Measurements from ENCODE around the gene MAEA. TPM values are rescaled to one million over a fixed set of nuclear protein-coding genes. Genes with fewer than 3 reads are reported as not detected.

MAEA gene
- total and polyA plus RNA-seq, 4 donors, result 36.3 to 71.8 (median 53.6) TPM

DNA sequence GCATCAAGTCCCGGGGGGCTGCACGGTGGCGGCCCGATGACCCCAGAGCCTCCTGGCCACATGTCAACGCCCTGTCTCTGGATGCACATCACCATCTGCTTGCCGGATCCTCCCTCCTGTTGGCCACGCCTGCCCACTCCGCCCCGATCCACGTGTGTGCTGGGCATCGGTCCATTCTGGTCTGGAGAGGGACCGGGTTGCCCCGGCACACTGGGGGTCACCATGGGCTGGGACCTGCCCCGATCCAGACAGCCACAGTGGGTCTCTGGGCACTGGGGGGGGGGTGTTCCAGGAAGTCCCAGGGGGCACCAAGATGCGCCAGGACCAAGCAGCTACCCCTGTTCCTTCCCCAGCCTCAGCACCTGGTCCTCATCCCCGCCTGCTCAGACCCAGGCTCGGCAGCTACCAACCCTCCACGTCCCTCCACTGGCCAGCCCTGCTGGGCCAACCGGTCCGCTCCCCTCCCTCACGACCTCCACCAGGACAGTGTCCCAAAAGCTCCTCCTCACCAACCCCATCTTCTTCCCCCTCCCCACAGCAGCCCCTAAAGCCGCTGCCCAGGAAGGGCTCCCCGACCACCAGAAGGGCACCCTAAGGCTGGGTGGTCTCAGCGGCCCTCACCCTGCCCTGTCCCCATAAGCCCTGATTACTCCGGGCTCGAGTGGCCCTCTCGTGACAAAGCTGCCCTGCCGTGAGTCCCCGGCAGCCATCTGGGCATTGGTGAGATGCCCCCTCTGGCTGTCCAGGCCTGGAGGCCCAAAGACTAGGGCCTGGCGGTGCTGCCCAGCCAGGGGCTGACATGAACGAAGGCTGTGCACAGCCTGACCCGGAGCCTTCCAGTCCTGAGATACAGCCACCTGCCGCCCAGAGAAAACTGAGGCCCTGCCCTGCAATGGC lies 45.4 kb upstream of the MAEA start:
- Histone ChIP-seq H3K4me1 (ENCODE audit: control insufficient read depth, insufficient read depth, low read length) (peaks cover 63% of the 10 kb centered on the region), H3K27ac (ENCODE audit: low read depth, low read length) (no peak overlapping the region), H3K36me3 (ENCODE audit: control insufficient read depth, insufficient read depth, low read length) (peaks cover 81% of the 10 kb centered on the region), H3K4me3 (ENCODE audit: low read depth, low read length) (no peak overlapping the region), H3K9me3 (ENCODE audit: control insufficient read depth, insufficient read depth, low read length) (no peaks in the 10 kb centered on the region), H3K27me3 (ENCODE audit: control insufficient read depth, insufficient read depth, low read length) (no peaks in the 10 kb centered on the region)
- WGBS (ENCODE audit: insufficient coverage), result 77% methylated on average over 26 of the region's 33 CpGs
- no peak for DNase-seq (ENCODE audit: low read depth in 4 of 6, low spot score in 6 of 6)

- 87% methylated on average over 19 of the region's 19 CpGs for WGBS (ENCODE audit: insufficient coverage)
- Histone ChIP-seq H3K27ac (ENCODE audit: low read depth, low read length) (no peak overlapping the region), H3K36me3 (ENCODE audit: control insufficient read depth, insufficient read depth, low read length) (peaks cover 74% of the 10 kb centered on the region), H3K9me3 (ENCODE audit: control insufficient read depth, insufficient read depth, low read length) (no peaks in the 10 kb centered on the region), H3K4me1 (ENCODE audit: control insufficient read depth, insufficient read depth, low read length) (peaks cover 69% of the 10 kb centered on the region), H3K4me3 (ENCODE audit: low read depth, low read length) (no peak overlapping the region), H3K27me3 (ENCODE audit: control insufficient read depth, insufficient read depth, low read length) (no peaks in the 10 kb centered on the region)
- no peak for DNase-seq (ENCODE audit: low read depth in 4 of 6, low spot score in 6 of 6)
Observed at GRCh38 chr4:1244978-1245471, 44.7 kb upstream of the MAEA start.

DNA sequence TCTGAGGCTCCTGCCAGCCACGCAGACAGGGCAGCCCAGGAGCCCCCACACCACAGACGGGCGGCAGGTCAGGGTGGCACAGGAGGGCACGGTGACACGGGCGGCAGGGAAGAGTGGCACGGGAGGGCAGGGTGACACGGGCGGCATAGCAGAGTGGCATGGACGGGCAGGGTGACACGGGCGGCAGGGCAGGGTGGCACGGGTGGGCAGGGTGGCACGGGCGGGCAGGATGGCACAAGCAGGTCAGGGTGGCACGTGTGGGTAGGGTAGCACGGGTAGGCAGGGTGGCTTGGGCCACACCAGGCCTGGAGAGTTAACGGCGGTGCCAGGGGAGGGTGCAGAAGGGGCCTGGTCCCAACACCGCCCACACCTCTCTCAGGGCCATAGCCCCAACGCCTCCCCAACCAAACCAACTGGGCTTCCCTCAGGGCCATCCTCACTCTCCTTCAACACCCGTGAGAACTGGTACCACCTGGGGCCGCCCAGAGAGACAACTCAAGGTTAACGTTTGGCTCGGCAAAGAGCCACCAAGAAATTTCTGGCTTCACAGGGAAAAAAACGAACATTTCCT lies 44.1 kb upstream of the MAEA start:
- Histone ChIP-seq H3K4me3 (ENCODE audit: low read depth, low read length) (no peak overlapping the region), H3K4me1 (ENCODE audit: control insufficient read depth, insufficient read depth, low read length) (peaks cover 74% of the 10 kb centered on the region), H3K36me3 (ENCODE audit: control insufficient read depth, insufficient read depth, low read length) (peaks cover 71% of the 10 kb centered on the region), H3K27ac (ENCODE audit: low read depth, low read length) (no peak overlapping the region), H3K9me3 (ENCODE audit: control insufficient read depth, insufficient read depth, low read length) (no peaks in the 10 kb centered on the region), H3K27me3 (ENCODE audit: control insufficient read depth, insufficient read depth, low read length) (no peaks in the 10 kb centered on the region)
- WGBS (ENCODE audit: insufficient coverage), result 86% methylated on average over 26 of the region's 26 CpGs
- DNase-seq (ENCODE audit: low read depth in 4 of 6, low spot score in 6 of 6), result no peak

DNA sequence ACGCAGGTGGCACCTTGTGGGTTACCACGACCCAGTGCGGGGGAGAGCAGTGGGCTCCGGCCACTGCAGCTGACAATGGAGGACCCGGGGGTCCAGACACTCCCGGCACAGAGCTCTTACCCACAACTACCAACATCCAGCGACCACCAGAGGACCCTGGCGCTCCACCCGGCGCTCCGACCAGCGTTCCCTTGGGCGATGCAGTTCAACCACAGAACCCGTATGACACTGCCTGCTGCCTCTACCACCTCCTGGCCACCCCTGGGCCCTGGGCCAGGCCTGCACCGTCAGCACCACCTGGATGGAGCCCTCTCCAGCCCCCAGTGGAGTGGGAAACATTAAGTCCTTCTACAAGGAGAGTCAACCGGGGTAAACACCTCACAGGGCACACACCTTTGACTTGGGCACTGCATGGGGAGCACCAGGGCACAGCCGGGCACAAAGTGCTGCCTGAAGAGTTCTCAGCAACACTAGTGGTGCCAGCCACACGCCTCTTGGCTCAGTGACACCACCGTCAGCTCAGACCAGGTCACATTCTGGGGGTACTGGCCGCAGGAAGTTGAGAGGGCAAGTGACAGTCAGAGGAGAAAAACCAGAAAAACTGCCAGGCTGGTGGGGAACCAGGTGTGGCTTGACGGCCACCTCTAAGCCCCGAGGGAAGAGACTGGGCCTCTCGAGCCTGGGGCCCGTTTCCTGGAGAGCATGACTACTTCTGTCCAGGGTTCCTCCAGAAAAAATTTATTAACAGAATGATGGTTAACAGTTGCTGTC lies 43.4 kb upstream of the MAEA start:
- Histone ChIP-seq H3K4me1 (ENCODE audit: control insufficient read depth, insufficient read depth, low read length) (peaks cover 82% of the 10 kb centered on the region), H3K36me3 (ENCODE audit: control insufficient read depth, insufficient read depth, low read length) (peaks cover 71% of the 10 kb centered on the region), H3K4me3 (ENCODE audit: low read depth, low read length) (no peak overlapping the region), H3K27ac (ENCODE audit: low read depth, low read length) (no peak overlapping the region), H3K27me3 (ENCODE audit: control insufficient read depth, insufficient read depth, low read length) (no peaks in the 10 kb centered on the region), H3K9me3 (ENCODE audit: control insufficient read depth, insufficient read depth, low read length) (peaks cover under 1% of the 10 kb centered on the region)
- WGBS (ENCODE audit: insufficient coverage), result 76% methylated on average over 23 of the region's 24 CpGs
- DNase-seq (ENCODE audit: low read depth in 4 of 6, low spot score in 6 of 6), result no peak

DNA sequence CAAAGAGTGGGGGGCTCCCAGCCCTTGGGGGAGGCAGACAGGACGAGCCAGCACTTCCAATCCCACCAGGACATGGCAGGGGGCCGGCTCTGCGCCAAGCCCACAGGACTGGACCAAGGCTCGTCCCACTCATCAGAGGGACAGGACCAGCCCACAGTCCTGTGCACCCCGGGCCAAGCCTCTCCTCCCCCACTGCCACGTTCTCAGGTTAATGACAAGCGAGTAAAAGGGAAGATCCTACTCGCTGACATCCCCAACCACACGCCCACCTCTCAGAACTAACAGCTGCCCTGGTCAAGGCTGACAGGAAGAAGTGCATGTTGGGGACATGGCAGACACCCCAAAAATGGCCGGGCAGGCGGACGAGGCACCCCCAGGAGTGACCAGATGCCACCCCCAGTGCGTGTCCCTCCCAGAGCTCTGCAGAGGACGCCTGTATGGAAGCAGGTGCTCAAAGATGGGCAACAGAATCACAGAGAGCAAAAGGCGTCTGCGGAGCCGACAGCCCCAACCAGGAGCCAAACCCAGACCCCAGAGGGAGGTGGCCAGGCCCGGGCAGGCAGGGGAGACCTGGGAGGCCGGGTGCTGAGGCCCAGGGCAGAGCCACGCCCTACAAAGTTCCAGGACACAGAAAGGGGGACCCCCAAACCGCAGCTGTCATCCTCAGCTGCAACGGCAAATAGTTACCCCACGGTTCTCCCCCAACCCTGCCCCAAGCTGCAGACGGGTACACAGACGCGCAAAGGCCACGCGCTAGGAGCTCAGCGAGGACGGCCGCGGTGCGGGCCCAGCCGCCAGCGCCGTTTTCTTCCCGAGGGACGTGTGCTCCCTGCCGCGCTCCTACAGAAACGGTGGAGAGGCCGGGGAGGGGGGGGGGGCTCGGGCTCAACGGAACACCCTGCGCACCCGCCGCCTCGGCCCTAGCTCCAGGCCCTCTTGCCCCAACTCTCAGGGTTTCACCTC lies 42.5 kb upstream of the MAEA start:
- Histone ChIP-seq H3K36me3 (ENCODE audit: control insufficient read depth, insufficient read depth, low read length) (peaks cover 71% of the 10 kb centered on the region), H3K4me3 (ENCODE audit: low read depth, low read length) (peak overlapping the region; percentile 53), H3K27me3 (ENCODE audit: control insufficient read depth, insufficient read depth, low read length) (no peaks in the 10 kb centered on the region), H3K4me1 (ENCODE audit: control insufficient read depth, insufficient read depth, low read length) (peaks cover 76% of the 10 kb centered on the region), H3K9me3 (ENCODE audit: control insufficient read depth, insufficient read depth, low read length) (peaks cover 1% of the 10 kb centered on the region), H3K27ac (ENCODE audit: low read depth, low read length) (peak overlapping the region; percentile 70)
- 27% methylated on average over 29 of the region's 48 CpGs for WGBS (ENCODE audit: insufficient coverage)
- DNase-seq (ENCODE audit: low read depth in 4 of 6, low spot score in 6 of 6), result no peak

GRCh38 chr4:1247864-1248244 lies 41.8 kb upstream of the MAEA start:
- Histone ChIP-seq H3K36me3 (ENCODE audit: control insufficient read depth, insufficient read depth, low read length) (peaks cover 64% of the 10 kb centered on the region), H3K27ac (ENCODE audit: low read depth, low read length) (peak overlapping the region; percentile 76), H3K27me3 (ENCODE audit: control insufficient read depth, insufficient read depth, low read length) (no peaks in the 10 kb centered on the region), H3K9me3 (ENCODE audit: control insufficient read depth, insufficient read depth, low read length) (peaks cover 1% of the 10 kb centered on the region), H3K4me3 (ENCODE audit: low read depth, low read length) (peak overlapping the region; percentile 53), H3K4me1 (ENCODE audit: control insufficient read depth, insufficient read depth, low read length) (peaks cover 70% of the 10 kb centered on the region)
- DNase-seq (ENCODE audit: low read depth in 4 of 6, low spot score in 6 of 6), result no peak
- 0% methylated on average over 40 of the region's 40 CpGs for WGBS (ENCODE audit: insufficient coverage)

DNA sequence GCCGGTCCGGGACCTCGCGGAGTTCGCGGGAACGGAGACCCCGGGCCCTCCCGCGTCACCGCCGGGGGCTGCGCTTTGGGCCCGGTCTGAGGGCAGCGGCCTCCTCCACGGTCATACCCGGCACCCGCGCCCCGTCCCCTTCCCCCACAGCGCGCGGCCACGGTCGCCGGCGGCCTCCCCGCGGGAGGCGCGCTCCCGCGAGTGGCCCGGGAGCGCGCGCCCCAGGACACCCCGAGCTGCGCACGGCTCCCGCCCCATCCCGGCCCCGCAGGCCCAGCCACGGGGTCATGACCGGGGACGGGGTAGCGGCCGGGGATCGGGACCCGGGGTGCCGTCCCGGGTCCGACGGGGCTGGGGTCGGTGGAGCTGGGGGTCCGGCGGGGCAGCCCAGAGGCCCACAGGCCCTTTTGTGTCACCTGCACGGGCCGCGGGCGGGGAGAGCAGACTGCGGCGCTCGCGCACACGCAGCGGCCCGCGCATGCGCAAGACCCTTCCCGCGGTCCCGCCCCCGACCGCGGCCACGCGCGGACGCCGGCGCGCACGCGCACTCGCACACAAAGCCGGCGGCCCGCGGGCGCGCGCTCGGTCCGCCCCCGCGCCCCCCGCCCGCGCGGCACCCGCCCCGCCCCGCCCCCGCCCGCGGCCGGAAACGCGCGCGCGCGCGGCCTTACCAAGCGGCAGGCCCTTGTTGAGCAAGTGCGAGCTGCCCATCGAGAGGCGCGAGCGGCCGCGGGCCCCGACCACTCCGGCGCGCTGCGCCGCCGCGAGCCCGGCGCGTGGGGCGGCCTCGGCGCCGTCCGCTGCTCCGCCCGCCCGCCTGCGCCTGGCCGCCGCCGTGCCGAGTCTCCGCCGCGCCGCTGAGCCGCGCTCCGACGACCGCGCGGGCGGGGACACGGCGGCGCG lies 41.2 kb upstream of the MAEA start, which contains the start of gene CTBP1:
CTBP1 (minus strand) TSS at position 886 of the 903 bp plus-strand sequence. CDS start 7,799 bp downstream, outside the sequence.
- Histone ChIP-seq H3K27me3 (ENCODE audit: control insufficient read depth, insufficient read depth, low read length) (no peaks in the 10 kb centered on the region), H3K9me3 (ENCODE audit: control insufficient read depth, insufficient read depth, low read length) (peaks cover 2% of the 10 kb centered on the region), H3K27ac (ENCODE audit: low read depth, low read length) (peak within 1 kb of the TSS; percentile 82), H3K36me3 (ENCODE audit: control insufficient read depth, insufficient read depth, low read length) (peaks cover 58% of the 10 kb centered on the region), H3K4me3 (ENCODE audit: low read depth, low read length) (peak within 1 kb of the TSS; percentile 53), H3K4me1 (ENCODE audit: control insufficient read depth, insufficient read depth, low read length) (peaks cover 64% of the 10 kb centered on the region)
- DNase-seq (ENCODE audit: low read depth in 4 of 6, low spot score in 6 of 6), result peak; percentile 74 to 96 (median 80)
- under 1% methylated on average over 153 of the region's 163 CpGs for WGBS (ENCODE audit: insufficient coverage)

DNA sequence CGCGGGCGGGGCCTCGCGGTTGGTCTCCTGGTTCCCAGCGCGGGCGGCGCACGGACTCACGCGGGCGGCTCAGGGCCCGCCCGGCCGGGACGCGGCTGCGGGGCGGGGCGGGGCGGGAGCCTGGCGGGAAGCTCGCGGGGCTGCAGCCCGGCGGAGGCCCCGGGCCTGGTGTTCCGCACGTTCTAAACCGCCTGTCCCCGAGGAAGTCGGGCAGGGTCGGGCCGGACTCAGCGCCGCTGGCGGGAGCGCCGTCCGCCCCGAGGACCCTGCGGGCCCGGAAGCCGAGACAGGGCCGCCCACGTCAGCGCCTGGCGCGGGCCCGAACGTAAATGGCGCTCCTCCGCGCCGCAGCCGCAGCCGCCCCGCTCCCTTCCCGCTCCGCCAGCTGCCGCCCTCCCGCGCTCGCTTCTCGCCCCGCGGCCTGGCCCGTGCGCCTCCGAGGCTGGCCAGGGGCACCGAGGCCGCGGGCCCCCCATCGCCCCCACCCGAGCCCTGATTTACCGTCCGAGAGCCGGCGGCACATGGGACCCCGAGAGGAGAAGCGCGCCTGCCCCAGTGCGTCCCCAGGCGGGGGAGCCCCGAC lies 40.5 kb upstream of the MAEA start:
- Histone ChIP-seq H3K27ac (ENCODE audit: low read depth, low read length) (peak overlapping the region; percentile 82), H3K4me3 (ENCODE audit: low read depth, low read length) (peak overlapping the region; percentile 51), H3K36me3 (ENCODE audit: control insufficient read depth, insufficient read depth, low read length) (peaks cover 53% of the 10 kb centered on the region), H3K27me3 (ENCODE audit: control insufficient read depth, insufficient read depth, low read length) (no peaks in the 10 kb centered on the region), H3K9me3 (ENCODE audit: control insufficient read depth, insufficient read depth, low read length) (peaks cover 5% of the 10 kb centered on the region), H3K4me1 (ENCODE audit: control insufficient read depth, insufficient read depth, low read length) (peaks cover 56% of the 10 kb centered on the region)
- under 1% methylated on average over 86 of the region's 86 CpGs for WGBS (ENCODE audit: insufficient coverage)
- peak; percentile 52 to 97 (median 84) for DNase-seq (ENCODE audit: low read depth in 4 of 6, low spot score in 6 of 6)

Measured in spinal cord (tissue), 10 donors.